ENCODE measurements around the gene CRYBA4. TPM values are rescaled to one million over a fixed set of nuclear protein-coding genes. Genes with fewer than 3 reads are reported as not detected.
A peak's percentile ranks its signal among the peaks of the same experiment; 100 is the strongest.

The CRYBA4 gene
- total RNA-seq, 1 donor from 2014 or later: not detected

DNA sequence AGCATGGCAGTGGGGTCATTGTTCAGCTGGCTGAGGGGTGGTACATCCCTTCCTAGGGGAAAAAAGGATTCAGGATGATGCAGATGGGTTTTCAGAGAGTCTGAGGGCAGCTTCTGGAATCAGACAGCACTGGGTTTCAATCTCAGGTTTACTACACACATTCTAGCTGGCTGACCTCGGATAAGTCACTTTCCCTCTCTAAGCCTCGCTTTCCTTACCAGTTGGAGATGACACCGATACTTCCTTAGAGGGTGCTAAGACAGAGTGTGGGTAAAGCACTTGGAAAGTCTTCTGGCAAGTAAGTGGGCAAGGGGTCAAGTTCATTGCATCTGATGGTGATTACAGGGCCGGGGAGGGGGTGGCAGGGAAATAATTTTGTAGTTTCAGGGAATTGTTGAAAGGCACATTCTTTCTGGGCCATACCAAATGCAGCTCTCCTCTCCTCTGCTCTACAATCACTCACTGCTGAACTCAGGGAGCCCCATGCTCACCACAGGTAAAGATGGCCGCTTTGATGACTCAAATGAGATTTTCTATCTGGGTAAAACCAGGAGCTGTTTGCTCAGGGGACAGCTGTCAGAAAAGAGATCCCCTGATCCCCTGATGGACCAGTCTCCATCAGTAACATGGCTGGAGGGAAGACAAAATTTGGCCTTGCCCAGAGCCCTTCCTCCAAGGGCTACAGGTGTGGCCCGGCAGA, 29.1 kb downstream of the CRYBA4 start:
- Mint-ChIP-seq H3K9me3 (no peaks in the 10 kb centered on the region), H3K4me1 (peaks cover 31% of the 10 kb centered on the region), H3K27ac (ENCODE audit: unreplicated experiment) (no peak overlapping the region), H3K36me3 (ENCODE audit: low read depth) (no peaks in the 10 kb centered on the region), H3K4me3 (no peak overlapping the region), H3K27me3 (ENCODE audit: low read depth) (peaks cover 91% of the 10 kb centered on the region)
- DNase-seq (ENCODE audit: low read depth, low spot score): no peak
- TF ChIP-seq, protein P1, sequence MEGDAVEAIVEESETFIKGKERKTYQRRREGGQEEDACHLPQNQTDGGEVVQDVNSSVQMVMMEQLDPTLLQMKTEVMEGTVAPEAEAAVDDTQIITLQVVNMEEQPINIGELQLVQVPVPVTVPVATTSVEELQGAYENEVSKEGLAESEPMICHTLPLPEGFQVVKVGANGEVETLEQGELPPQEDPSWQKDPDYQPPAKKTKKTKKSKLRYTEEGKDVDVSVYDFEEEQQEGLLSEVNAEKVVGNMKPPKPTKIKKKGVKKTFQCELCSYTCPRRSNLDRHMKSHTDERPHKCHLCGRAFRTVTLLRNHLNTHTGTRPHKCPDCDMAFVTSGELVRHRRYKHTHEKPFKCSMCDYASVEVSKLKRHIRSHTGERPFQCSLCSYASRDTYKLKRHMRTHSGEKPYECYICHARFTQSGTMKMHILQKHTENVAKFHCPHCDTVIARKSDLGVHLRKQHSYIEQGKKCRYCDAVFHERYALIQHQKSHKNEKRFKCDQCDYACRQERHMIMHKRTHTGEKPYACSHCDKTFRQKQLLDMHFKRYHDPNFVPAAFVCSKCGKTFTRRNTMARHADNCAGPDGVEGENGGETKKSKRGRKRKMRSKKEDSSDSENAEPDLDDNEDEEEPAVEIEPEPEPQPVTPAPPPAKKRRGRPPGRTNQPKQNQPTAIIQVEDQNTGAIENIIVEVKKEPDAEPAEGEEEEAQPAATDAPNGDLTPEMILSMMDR (conservative IDR thresholded peaks at IDR 0.05): no peak

DNA sequence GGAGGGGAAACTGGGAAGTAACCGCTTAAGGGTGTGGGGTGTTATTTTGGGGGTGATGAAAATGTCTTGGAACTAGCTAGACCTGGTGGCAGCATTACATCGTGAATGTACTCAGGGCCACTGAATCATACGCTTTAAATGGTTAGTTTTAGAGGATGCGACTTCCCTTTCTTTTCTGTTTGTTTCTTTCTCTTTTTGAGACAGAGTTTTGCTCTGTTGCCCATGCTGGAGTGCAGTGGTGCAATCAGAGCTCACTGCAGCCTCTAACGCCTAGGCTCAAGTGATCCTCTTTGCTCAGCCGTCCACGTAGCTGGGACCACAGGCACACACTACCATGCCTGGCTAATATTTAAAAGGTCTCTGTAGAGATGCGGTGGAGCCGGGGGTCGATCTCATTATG, 30.1 kb downstream of the CRYBA4 start:
- no peak for DNase-seq (ENCODE audit: low read depth, low spot score)
- TF ChIP-seq, protein P1 (conservative IDR thresholded peaks at IDR 0.05): no peak
- Mint-ChIP-seq H3K4me1 (peaks cover 21% of the 10 kb centered on the region), H3K4me3 (no peak overlapping the region), H3K9me3 (no peaks in the 10 kb centered on the region), H3K27ac (ENCODE audit: unreplicated experiment) (no peak overlapping the region), H3K36me3 (ENCODE audit: low read depth) (no peaks in the 10 kb centered on the region), H3K27me3 (ENCODE audit: low read depth) (peaks cover 88% of the 10 kb centered on the region)

DNA sequence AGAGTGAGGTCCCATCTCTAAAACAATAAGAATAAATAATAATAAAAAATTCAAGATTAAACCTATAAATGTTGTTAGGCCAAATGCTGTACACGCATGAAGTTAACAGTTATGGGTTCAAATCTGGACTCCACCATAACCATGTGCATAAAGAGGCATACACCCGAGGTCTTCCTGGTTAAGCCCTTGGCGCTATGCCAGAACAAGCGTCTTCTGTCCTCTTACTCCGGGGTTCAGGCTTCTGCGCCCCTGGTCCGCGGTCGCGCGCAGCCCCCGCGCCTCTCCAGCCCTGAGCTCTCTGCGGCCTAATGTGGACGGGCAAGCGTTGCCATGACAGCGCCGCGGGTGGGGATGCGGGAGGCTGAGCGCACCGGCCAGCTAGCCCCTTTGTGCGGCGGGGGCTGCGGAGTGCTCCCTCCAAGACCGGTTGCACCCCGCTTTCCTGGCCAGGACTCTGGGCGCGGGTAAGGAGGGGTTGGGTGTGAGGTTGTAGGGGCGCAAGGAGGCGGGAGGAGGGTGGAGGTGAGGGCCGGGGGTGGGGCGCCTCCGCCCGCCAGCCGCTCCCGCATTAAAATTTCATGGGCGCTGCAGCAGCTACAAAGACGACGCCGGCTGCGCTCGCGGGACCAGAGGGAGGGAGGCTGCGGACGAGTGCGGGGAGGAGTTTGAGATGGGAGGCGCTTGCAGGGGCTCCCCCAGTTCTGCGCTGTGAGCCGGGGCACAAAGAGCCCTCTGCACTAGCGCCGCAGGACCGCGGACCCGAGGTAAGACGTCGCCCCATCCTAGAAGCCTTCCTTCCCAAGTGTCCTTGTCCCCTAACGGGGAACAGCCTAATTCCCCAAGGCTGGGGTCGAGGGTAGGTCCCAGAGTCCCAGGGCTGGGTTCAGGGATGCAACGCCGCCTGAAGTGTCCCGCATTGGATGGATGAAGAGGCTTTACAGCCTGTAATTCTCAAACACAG, 35.4 kb downstream of the CRYBA4 start, which contains the start of gene MIAT:
MIAT (plus strand) TSS at position 698 of the 961 bp plus-strand sequence.
- H3K27me3 Mint-ChIP-seq (ENCODE audit: low read depth): peaks cover 72% of the 10 kb centered on the region
- no peaks in the 10 kb centered on the region for H3K36me3 Mint-ChIP-seq (ENCODE audit: low read depth)

DNA sequence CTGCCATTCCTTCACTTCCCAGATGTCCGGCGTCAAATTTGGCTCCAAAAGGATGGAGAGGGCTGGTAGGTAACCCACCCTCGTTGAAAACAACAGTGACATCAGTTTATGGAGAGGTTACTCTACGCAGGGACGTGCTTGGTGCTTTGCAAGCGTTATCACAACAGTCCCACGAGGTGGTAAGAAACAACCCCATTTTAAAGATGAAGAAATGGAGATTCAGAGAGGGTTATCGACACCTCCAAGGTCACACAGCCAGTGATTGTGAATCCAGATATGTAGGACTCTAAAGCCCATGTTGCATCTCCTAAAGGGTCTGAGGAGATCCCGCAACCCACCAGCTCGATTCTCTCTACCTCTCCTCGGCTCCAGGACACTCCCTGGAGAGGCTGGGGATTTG, 36.4 kb downstream of the CRYBA4 start:
- peaks cover 37% of the 10 kb centered on the region for H3K4me1 Mint-ChIP-seq
- peaks cover 65% of the 10 kb centered on the region for H3K27me3 Mint-ChIP-seq (ENCODE audit: low read depth)

More for the DNA sequence above, 35.4 kb downstream of the CRYBA4 start, which contains the start of gene MIAT:
- Mint-ChIP-seq H3K4me1 (peaks cover 33% of the 10 kb centered on the region), H3K27ac (ENCODE audit: unreplicated experiment) (peak within 1 kb of the TSS; percentile 89), H3K9me3 (no peaks in the 10 kb centered on the region), H3K4me3 (peak within 1 kb of the TSS; percentile 91)
- TF ChIP-seq, protein P1 (conservative IDR thresholded peaks at IDR 0.05): no peak
- peak; percentile 38 for DNase-seq (ENCODE audit: low read depth, low spot score)

More for the DNA sequence above, 36.4 kb downstream of the CRYBA4 start:
- H3K36me3 Mint-ChIP-seq (ENCODE audit: low read depth): no peaks in the 10 kb centered on the region
- TF ChIP-seq, protein P1 (conservative IDR thresholded peaks at IDR 0.05): no peak
- H3K9me3 Mint-ChIP-seq: no peaks in the 10 kb centered on the region
- peak overlapping the region; percentile 91 for H3K4me3 Mint-ChIP-seq
- H3K27ac Mint-ChIP-seq (ENCODE audit: unreplicated experiment): peak overlapping the region; percentile 81
- DNase-seq (ENCODE audit: low read depth, low spot score): no peak
